HEK293 (cell line): ENCODE measurements around the gene TXNDC2.

ENCODE experiments used
- CTCF ChIA-PET: fragments of 350-600 bp; formaldehyde crosslinking; extraction: SDS; loops from one replicate; lab custom pipeline; 2021; ENCODE audit warnings: antibody characterized with exemption; lab: Yijun Ruan, JAX
- POLR2A ChIA-PET: fragments of 300-600 bp; formaldehyde crosslinking; extraction: SDS; loops from one replicate; lab custom pipeline; 2020; ENCODE audit warnings: antibody characterized with exemption, inconsistent platforms; lab: Yijun Ruan, JAX
- H3K27ac ChIP-seq: fragments of 200-500 bp; sonication (Bioruptor generic); 2 replicates; pipeline ENCODE4 v1.5.1; 2014; ENCODE audit warnings: low read depth, low read length, control low read depth, inconsistent platforms; ENCODE audit errors: extremely low read depth
- H3K36me3 ChIP-seq, 2 experiments: fragments of 200-500 bp in 1 of 2; sonication (Bioruptor generic) in 1 of 2; 1 replicate in 1 of 2; 2 replicates in 1 of 2; pipeline ENCODE4 v1.5.1; 2014 to 2017; ENCODE audit warnings: inconsistent platforms in 2 of 2, low read length in 2 of 2; ENCODE audit not compliant: control insufficient read depth in 2 of 2, insufficient read depth in 1 of 2
- H3K4me1 ChIP-seq: fragments of 200-500 bp; sonication (Bioruptor generic); 2 replicates; pipeline ENCODE4 v1.5.1; 2014; ENCODE audit warnings: mild to moderate bottlenecking, low read length, inconsistent platforms; ENCODE audit not compliant: control insufficient read depth, insufficient read depth
- H3K4me3 ChIP-seq: 2 replicates; pipeline ENCODE4 v1.5.1; 2011; ENCODE audit warnings: low read depth, mild to moderate bottlenecking, control low read depth, low read length, moderate library complexity
- H3K9me3 ChIP-seq: fragments of 200-500 bp; sonication (Bioruptor generic); 2 replicates; pipeline ENCODE4 v1.5.1; 2014; ENCODE audit warnings: low read depth, low read length, inconsistent platforms; ENCODE audit not compliant: control insufficient read depth, insufficient read depth
- BCL11B ChIP-seq: fragments of 450-650 bp; formaldehyde crosslinking; IDR thresholded peaks from 2 replicates; pipeline ENCODE4 v1.5.1; 2016; ENCODE audit warnings: low read depth, missing biosample characterization, missing genetic modification characterization
- GFI1B ChIP-seq: fragments of 450-650 bp; formaldehyde crosslinking; IDR thresholded peaks from 2 replicates; pipeline ENCODE4 v1.5.1; 2016; ENCODE audit warnings: missing biosample characterization, missing genetic modification characterization
- KLF1 ChIP-seq: fragments of 450-650 bp; formaldehyde crosslinking; IDR thresholded peaks from 2 replicates; pipeline ENCODE4 v1.5.1; 2016; ENCODE audit warnings: missing biosample characterization, missing genetic modification characterization
- KLF10 ChIP-seq: fragments of 450-650 bp; IDR thresholded peaks from 2 replicates; pipeline ENCODE4 v1.5.1; 2018; ENCODE audit warnings: missing biosample characterization, mild to moderate bottlenecking, missing genetic modification characterization
- OSR2 ChIP-seq: fragments of 450-650 bp; formaldehyde crosslinking; IDR thresholded peaks from 2 replicates; pipeline ENCODE4 v1.5.1; 2016; ENCODE audit warnings: missing biosample characterization, missing genetic modification characterization
- PRDM2 ChIP-seq: fragments of 450-650 bp; formaldehyde crosslinking; IDR thresholded peaks from 2 replicates; pipeline ENCODE4 v1.5.1; 2016; ENCODE audit warnings: missing biosample characterization, missing genetic modification characterization, borderline replicate concordance
- PRDM6 ChIP-seq: fragments of 450-650 bp; formaldehyde crosslinking; IDR thresholded peaks from 2 replicates; pipeline ENCODE4 v1.5.1; 2017; ENCODE audit warnings: missing biosample characterization, missing genetic modification characterization
- SP7 ChIP-seq: fragments of 450-650 bp; formaldehyde crosslinking; IDR thresholded peaks from 2 replicates; pipeline ENCODE4 v1.5.1; 2016; ENCODE audit warnings: missing biosample characterization, missing genetic modification characterization
- ZIC2 ChIP-seq: fragments of 450-650 bp; formaldehyde crosslinking; IDR thresholded peaks from 2 replicates; pipeline ENCODE4 v1.5.1; 2016; ENCODE audit warnings: missing biosample characterization, missing genetic modification characterization
- ZNF24 ChIP-seq: fragments of 450-650 bp; formaldehyde crosslinking; IDR thresholded peaks from 2 replicates; pipeline ENCODE4 v1.5.1; 2016; ENCODE audit warnings: missing biosample characterization, missing genetic modification characterization
- ZNF335 ChIP-seq: fragments of 450-650 bp; formaldehyde crosslinking; conservative IDR thresholded peaks from 2 replicates; pipeline ENCODE4 v1.5.1; 2016; ENCODE audit warnings: missing biosample characterization, missing genetic modification characterization
- ZNF433 ChIP-seq: fragments of 450-650 bp; formaldehyde crosslinking; IDR thresholded peaks from 2 replicates; pipeline ENCODE4 v1.5.1; 2016; ENCODE audit warnings: missing biosample characterization, missing genetic modification characterization, low read depth
- ZNF501 ChIP-seq: fragments of 450-650 bp; formaldehyde crosslinking; IDR thresholded peaks from 2 replicates; pipeline ENCODE4 v1.5.1; 2016; ENCODE audit warnings: missing biosample characterization, missing genetic modification characterization
- ZNF629 ChIP-seq: fragments of 450-650 bp; formaldehyde crosslinking; IDR thresholded peaks from 2 replicates; pipeline ENCODE4 v1.5.1; 2017; ENCODE audit warnings: missing biosample characterization, missing genetic modification characterization
- ZNF639 ChIP-seq: fragments of 450-650 bp; formaldehyde crosslinking; IDR thresholded peaks from 2 replicates; pipeline ENCODE4 v1.5.1; 2016; ENCODE audit warnings: missing biosample characterization, missing genetic modification characterization
- ZNF843 ChIP-seq: fragments of 450-650 bp; formaldehyde crosslinking; IDR thresholded peaks from 2 replicates; pipeline ENCODE4 v1.5.1; 2016; ENCODE audit warnings: missing biosample characterization, missing genetic modification characterization
- ZXDB ChIP-seq: fragments of 450-650 bp; formaldehyde crosslinking; IDR thresholded peaks from 2 replicates; pipeline ENCODE4 v1.5.1; 2016; ENCODE audit warnings: missing biosample characterization, missing genetic modification characterization
- TF ChIP-seq, protein P1 (sequence below): fragments of 450-650 bp; formaldehyde crosslinking; IDR thresholded peaks from 2 replicates; pipeline ENCODE4 v1.5.1; 2016; ENCODE audit warnings: missing biosample characterization, missing genetic modification characterization, low read depth

TXNDC2 gene

GRCh38 chr18:9906481-9906880 lies 20.7 kb downstream of the TXNDC2 start:
- H3K9me3 ChIP-seq = no peaks in the 10 kb centered on the region
- no peaks in the 10 kb centered on the region for H3K4me1 ChIP-seq
- ChIA-PET CTCF (no interaction called here), POLR2A (interaction anchor here (1.3 kb wide), 1 partner anchor 7 kb away, joined by 4 read pairs; the partner anchor contains the start of gene VAPA)
- TF ChIP-seq BCL11B (tag by site-specific recombination) = no peak
- H3K36me3 ChIP-seq = no peaks in the 10 kb centered on the region
- no peak overlapping the region for H3K4me3 ChIP-seq
- H3K27ac ChIP-seq = no peak overlapping the region

DNA sequence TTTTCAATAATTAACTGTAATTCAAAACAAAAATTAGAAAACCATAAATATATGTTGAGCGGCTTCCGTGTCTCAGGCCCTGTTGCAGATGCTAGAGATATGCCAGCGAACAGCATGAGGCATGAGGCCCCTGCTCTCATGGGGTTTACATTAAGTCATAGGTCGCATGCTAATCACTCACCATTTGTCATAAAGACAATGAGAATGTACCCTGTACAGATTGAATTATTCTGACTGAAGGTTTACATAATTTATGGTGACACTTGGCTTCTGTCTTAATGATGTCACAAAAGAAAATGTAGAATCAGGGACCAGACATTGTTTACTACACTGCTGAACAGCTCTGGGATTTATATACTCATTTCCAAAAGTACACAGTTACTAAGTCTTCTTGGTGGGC lies 22.1 kb downstream of the TXNDC2 start:
- Histone ChIP-seq H3K4me3 (no peak overlapping the region), H3K27ac (no peak overlapping the region), H3K36me3 (no peaks in the 10 kb centered on the region), H3K9me3 (no peaks in the 10 kb centered on the region), H3K4me1 (no peaks in the 10 kb centered on the region)
- ChIA-PET CTCF (interaction anchor here (0.8 kb wide), 1 partner anchor 9 kb away, joined by 3 read pairs; no protein-coding TSS in a partner anchor), POLR2A (no interaction called here)
- TF ChIP-seq ZNF24 (tag by site-specific recombination) (no peak), GFI1B (tag by site-specific recombination) (0 out of 2 replicates have a peak, but pooled peaks have one; percentile 50), ZIC2 (tag by site-specific recombination) (0 out of 2 replicates have a peak, but pooled peaks have one; percentile 20), PRDM6 (tag by site-specific recombination) (peak; percentile 55), ZXDB (0 out of 2 replicates have a peak, but pooled peaks have one; percentile 13), KLF10 (tag by site-specific recombination) (no peak), ZNF639 (tag by site-specific recombination) (peak; percentile 30; the same call in 1 of the 2 replicates), ZNF629 (tag by site-specific recombination) (peak; percentile 69), ZNF501 (no peak), SP7 (peak; percentile 80), ZNF843 (tag by site-specific recombination) (0 out of 2 replicates have a peak, but pooled peaks have one; percentile 21), OSR2 (tag by site-specific recombination) (peak; percentile 81; the same call in 1 of the 2 replicates), ZNF335 (0 out of 2 replicates have a peak, but pooled peaks have one; percentile 8), KLF1 (tag by site-specific recombination) (no peak), PRDM2 (tag by site-specific recombination) (no peak), ZNF433 (tag by site-specific recombination) (no peak)
- TF ChIP-seq, protein P1, sequence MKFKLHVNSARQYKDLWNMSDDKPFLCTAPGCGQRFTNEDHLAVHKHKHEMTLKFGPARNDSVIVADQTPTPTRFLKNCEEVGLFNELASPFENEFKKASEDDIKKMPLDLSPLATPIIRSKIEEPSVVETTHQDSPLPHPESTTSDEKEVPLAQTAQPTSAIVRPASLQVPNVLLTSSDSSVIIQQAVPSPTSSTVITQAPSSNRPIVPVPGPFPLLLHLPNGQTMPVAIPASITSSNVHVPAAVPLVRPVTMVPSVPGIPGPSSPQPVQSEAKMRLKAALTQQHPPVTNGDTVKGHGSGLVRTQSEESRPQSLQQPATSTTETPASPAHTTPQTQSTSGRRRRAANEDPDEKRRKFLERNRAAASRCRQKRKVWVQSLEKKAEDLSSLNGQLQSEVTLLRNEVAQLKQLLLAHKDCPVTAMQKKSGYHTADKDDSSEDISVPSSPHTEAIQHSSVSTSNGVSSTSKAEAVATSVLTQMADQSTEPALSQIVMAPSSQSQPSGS = 0 out of 2 replicates have a peak, but pooled peaks have one; percentile 31
